Left ventricle myocardium inferior (tissue), 1 donor: Measurements from ENCODE around the gene NFAM1. TPM values are rescaled to one million over a fixed set of nuclear protein-coding genes. Genes with fewer than 3 reads are reported as not detected.

Experiments
- DNase-seq: peaks from one replicate; pipeline ENCODE4 v3.0.0-alpha.2; 2020
- H3K27ac ChIP-seq: fragments of 200-600 bp; replicated peaks from 2 replicates; pipeline ENCODE4 v1.8.0; 2021
- H3K27me3 ChIP-seq: fragments of 200-600 bp; 2 replicates; pipeline ENCODE4 v1.8.0; 2021; ENCODE audit warnings: low read depth
- H3K36me3 ChIP-seq: fragments of 200-600 bp; 2 replicates; pipeline ENCODE4 v1.8.0; 2021
- H3K4me1 ChIP-seq: fragments of 200-600 bp; 2 replicates; pipeline ENCODE4 v1.8.0; 2021
- H3K4me3 ChIP-seq: fragments of 200-600 bp; 2 replicates; pipeline ENCODE4 v1.8.0; 2021; ENCODE audit warnings: mild to moderate bottlenecking, moderate library complexity
- H3K9me3 ChIP-seq: fragments of 200-600 bp; replicated peaks from 2 replicates; pipeline ENCODE4 v1.8.0; 2021
- CTCF ChIP-seq: fragments of 200-600 bp; IDR thresholded peaks from 2 replicates; pipeline ENCODE4 v1.8.0; 2021; ENCODE audit warnings: antibody characterized with exemption, mild to moderate bottlenecking, borderline replicate concordance
- intact Hi-C: fragments of 100-400 bp; cut with micrococcal nuclease; formaldehyde crosslinking; loops from one replicate; pipeline ENCODE4 v1.11.0; 2022
- total RNA-seq: library from RNA; stranded (reverse); fragmentation: NEBNext Ultra II Directional; extraction: Animal tissue kit (Norgen Biotek cat#: 25700); gene quantifications from one replicate; pipeline ENCODE4 v1.2.1, GENCODE V29; 2021
- donor health status: DM: no; HTN: yes; CAD: no; lungs with severe emphysema.

The NFAM1 gene
- total RNA-seq, 1 donor from 2014 or later = 1.2 TPM

- Histone ChIP-seq H3K4me1 (peaks cover 1% of the 10 kb centered on the region), H3K27ac (no peak overlapping the region), H3K36me3 (no peaks in the 10 kb centered on the region), H3K27me3 (peaks cover 32% of the 10 kb centered on the region), H3K4me3 (no peak overlapping the region), H3K9me3 (no peaks in the 10 kb centered on the region)
- no peak for DNase-seq
- intact Hi-C loops = no loop called here
- no peak for TF ChIP-seq CTCF
These were observed 96.3 kb downstream of the NFAM1 start for GRCh38 chr22:42335839-42336378.

- TF ChIP-seq CTCF = no peak
- H3K27me3 ChIP-seq = peaks cover 29% of the 10 kb centered on the region
- H3K36me3 ChIP-seq = no peaks in the 10 kb centered on the region
- no peak for DNase-seq
- no peaks in the 10 kb centered on the region for H3K4me1 ChIP-seq
- intact Hi-C loops = no loop called here
- no peak overlapping the region for H3K4me3 ChIP-seq
- no peak overlapping the region for H3K27ac ChIP-seq
- H3K9me3 ChIP-seq = no peaks in the 10 kb centered on the region
These were observed 97.2 kb downstream of the NFAM1 start for GRCh38 chr22:42334875-42335512.

GRCh38 chr22:42333544-42333943 lies 98.7 kb downstream of the NFAM1 start:
- H3K27me3 ChIP-seq = peaks cover 16% of the 10 kb centered on the region

GRCh38 chr22:42332089-42332488 lies 100.1 kb downstream of the NFAM1 start:
- H3K9me3 ChIP-seq = no peaks in the 10 kb centered on the region
- no peak overlapping the region for H3K4me3 ChIP-seq
- H3K4me1 ChIP-seq = no peaks in the 10 kb centered on the region
- no peaks in the 10 kb centered on the region for H3K36me3 ChIP-seq
- no peak overlapping the region for H3K27ac ChIP-seq
- intact Hi-C loops = no loop called here
- peaks cover 14% of the 10 kb centered on the region for H3K27me3 ChIP-seq
- DNase-seq = no peak
- no peak for TF ChIP-seq CTCF

More at GRCh38 chr22:42333544-42333943, 98.7 kb downstream of the NFAM1 start:
- H3K9me3 ChIP-seq = no peaks in the 10 kb centered on the region
- no peak for TF ChIP-seq CTCF
- H3K27ac ChIP-seq = no peak overlapping the region
- no peaks in the 10 kb centered on the region for H3K4me1 ChIP-seq
- DNase-seq = no peak
- intact Hi-C loops = no loop called here
- H3K36me3 ChIP-seq = no peaks in the 10 kb centered on the region
- no peak overlapping the region for H3K4me3 ChIP-seq

GRCh38 chr22:42331014-42331413 lies 101.2 kb downstream of the NFAM1 start:
- no peak for TF ChIP-seq CTCF
- no peaks in the 10 kb centered on the region for H3K36me3 ChIP-seq
- H3K27me3 ChIP-seq = peaks cover 20% of the 10 kb centered on the region
- DNase-seq = no peak
- intact Hi-C loops = no loop called here
- H3K4me3 ChIP-seq = no peak overlapping the region
- no peak overlapping the region for H3K27ac ChIP-seq
- H3K4me1 ChIP-seq = no peaks in the 10 kb centered on the region
- H3K9me3 ChIP-seq = no peaks in the 10 kb centered on the region

Other genes with a start within 250 kb of the NFAM1 start
- 17.2 TPM for gene TCF20, start 161.8 kb downstream of the NFAM1 start, total RNA-seq
- 15.8 TPM for gene RRP7A, start 87.4 kb upstream of the NFAM1 start, total RNA-seq
- gene SERHL2, start 121.6 kb upstream of the NFAM1 start, total RNA-seq = 3.5 TPM
- gene POLDIP3, start 182.5 kb upstream of the NFAM1 start, total RNA-seq = 35.2 TPM
- 0.38 TPM for gene ATP5MGL, start 208.2 kb upstream of the NFAM1 start, total RNA-seq
- gene CYB5R3, start 217.0 kb upstream of the NFAM1 start, total RNA-seq = 298 TPM